Subcutaneous abdominal adipose tissue (tissue), 5 donors: ENCODE measurements around the gene NLGN1.

Source experiments
- H3K27ac ChIP-seq: one replicate; pipeline ENCODE4 v1.7.0; 2013; ENCODE audit warnings: low read depth, mild to moderate bottlenecking, inconsistent platforms, low read length, moderate library complexity
- H3K27me3 ChIP-seq, 5 donors: one replicate each; pipeline ENCODE4 v1.7.0; 2013; ENCODE audit warnings: low read length in 5 of 5, inconsistent platforms in 1 of 5; ENCODE audit not compliant: control insufficient read depth in 5 of 5, insufficient read depth in 4 of 5
- H3K36me3 ChIP-seq, 5 donors: one replicate each; pipeline ENCODE4 v1.7.0; 2013; ENCODE audit warnings: low read length in 5 of 5; ENCODE audit not compliant: control insufficient read depth in 5 of 5, insufficient read depth in 5 of 5
- H3K4me1 ChIP-seq, 5 donors: one replicate each; pipeline ENCODE4 v1.7.0; 2013; ENCODE audit warnings: low read length in 5 of 5, mild to moderate bottlenecking in 3 of 5, moderate library complexity in 1 of 5; ENCODE audit not compliant: control insufficient read depth in 5 of 5, insufficient read depth in 5 of 5
- H3K4me3 ChIP-seq, 5 donors: one replicate each; pipeline ENCODE4 v1.7.0; 2013; ENCODE audit warnings: low read length in 5 of 5, low read depth in 1 of 5
- H3K9ac ChIP-seq, 5 donors: one replicate each; pipeline ENCODE4 v1.7.0; 2013; ENCODE audit warnings: low read length in 5 of 5, mild to moderate bottlenecking in 4 of 5, moderate library complexity in 3 of 5
- H3K9me3 ChIP-seq, 5 donors: one replicate each; pipeline ENCODE4 v1.7.0; 2013; ENCODE audit warnings: low read length in 5 of 5; ENCODE audit not compliant: control insufficient read depth in 5 of 5
- donor health status: healthy.
- donor health status: healthy.
- donor health status: healthy.
- donor health status: healthy.
- donor health status: healthy.

Gene NLGN1

GRCh38 chr3:174317005-174317404 lies 919.5 kb downstream of the NLGN1 start:
- Histone ChIP-seq H3K9ac (no peak overlapping the region), H3K4me3 (no peak overlapping the region), H3K9me3 (peaks cover 0 to 14% (median 2%) of the 10 kb centered on the region in 5 donors), H3K36me3 (no peaks in the 10 kb centered on the region), H3K27me3 (no peaks in the 10 kb centered on the region), H3K4me1 (no peaks in the 10 kb centered on the region), H3K27ac (no peak overlapping the region)

- Histone ChIP-seq H3K36me3 (no peaks in the 10 kb centered on the region), H3K27me3 (no peaks in the 10 kb centered on the region), H3K4me1 (no peaks in the 10 kb centered on the region), H3K9me3 (peaks cover 0 to 14% (median 2%) of the 10 kb centered on the region in 5 donors), H3K9ac (no peak overlapping the region), H3K4me3 (no peak overlapping the region), H3K27ac (no peak overlapping the region)
These were observed 920.6 kb downstream of the NLGN1 start for GRCh38 chr3:174318181-174318580.

GRCh38 chr3:174321548-174321947 lies 924.0 kb downstream of the NLGN1 start:
- Histone ChIP-seq H3K4me1 (no peaks in the 10 kb centered on the region), H3K4me3 (no peak overlapping the region), H3K9me3 (peaks cover 0 to 14% (median 2%) of the 10 kb centered on the region in 5 donors), H3K27ac (no peak overlapping the region), H3K9ac (no peak overlapping the region), H3K27me3 (no peaks in the 10 kb centered on the region), H3K36me3 (no peaks in the 10 kb centered on the region)

- peaks cover 0 to 14% (median 2%) of the 10 kb centered on the region in 5 donors for H3K9me3 ChIP-seq
- H3K9ac ChIP-seq, result no peak overlapping the region
- H3K27ac ChIP-seq, result no peak overlapping the region
- H3K4me1 ChIP-seq, result no peaks in the 10 kb centered on the region
- H3K36me3 ChIP-seq, result no peaks in the 10 kb centered on the region
- H3K27me3 ChIP-seq, result no peaks in the 10 kb centered on the region
- no peak overlapping the region for H3K4me3 ChIP-seq
These were observed 925.2 kb downstream of the NLGN1 start for GRCh38 chr3:174322789-174323188.

GRCh38 chr3:174325171-174325570 lies 927.6 kb downstream of the NLGN1 start:
- no peaks in the 10 kb centered on the region for H3K4me1 ChIP-seq
- peaks cover 0 to 13% (median 0%) of the 10 kb centered on the region in 5 donors for H3K9me3 ChIP-seq
- no peak overlapping the region for H3K9ac ChIP-seq
- H3K27me3 ChIP-seq, result no peaks in the 10 kb centered on the region
- no peaks in the 10 kb centered on the region for H3K36me3 ChIP-seq
- H3K27ac ChIP-seq, result no peak overlapping the region
- H3K4me3 ChIP-seq, result no peak overlapping the region

GRCh38 chr3:174325834-174326700 lies 928.5 kb downstream of the NLGN1 start:
- Histone ChIP-seq H3K9me3 (peaks cover 0 to 8% (median 0%) of the 10 kb centered on the region in 5 donors), H3K36me3 (no peaks in the 10 kb centered on the region), H3K27me3 (no peaks in the 10 kb centered on the region), H3K27ac (no peak overlapping the region), H3K4me3 (no peak overlapping the region), H3K9ac (no peak overlapping the region), H3K4me1 (peaks cover 0 to 2% (median 0%) of the 10 kb centered on the region in 5 donors)

GRCh38 chr3:174329321-174329720 lies 931.8 kb downstream of the NLGN1 start:
- H3K4me1 ChIP-seq, result peaks cover 0 to 2% (median 0%) of the 10 kb centered on the region in 5 donors
- H3K27ac ChIP-seq, result no peak overlapping the region
- no peaks in the 10 kb centered on the region for H3K27me3 ChIP-seq
- no peak overlapping the region for H3K4me3 ChIP-seq
- H3K36me3 ChIP-seq, result no peaks in the 10 kb centered on the region
- H3K9me3 ChIP-seq, result no peaks in the 10 kb centered on the region
- H3K9ac ChIP-seq, result no peak overlapping the region

GRCh38 chr3:174330303-174330702 lies 932.8 kb downstream of the NLGN1 start:
- no peak overlapping the region for H3K4me3 ChIP-seq
- H3K9me3 ChIP-seq, result no peaks in the 10 kb centered on the region
- H3K4me1 ChIP-seq, result peaks cover 0 to 2% (median 0%) of the 10 kb centered on the region in 5 donors
- H3K27me3 ChIP-seq, result no peaks in the 10 kb centered on the region
- no peak overlapping the region for H3K27ac ChIP-seq
- no peak overlapping the region for H3K9ac ChIP-seq
- no peaks in the 10 kb centered on the region for H3K36me3 ChIP-seq

- H3K4me3 ChIP-seq, result no peak overlapping the region
- H3K9me3 ChIP-seq, result no peaks in the 10 kb centered on the region
- H3K9ac ChIP-seq, result no peak overlapping the region
- no peak overlapping the region for H3K27ac ChIP-seq
- no peaks in the 10 kb centered on the region for H3K27me3 ChIP-seq
- no peaks in the 10 kb centered on the region for H3K36me3 ChIP-seq
- H3K4me1 ChIP-seq, result peaks cover 0 to 2% (median 0%) of the 10 kb centered on the region in 5 donors
These were observed 933.7 kb downstream of the NLGN1 start for GRCh38 chr3:174331095-174331800.

GRCh38 chr3:174332391-174332790 lies 934.8 kb downstream of the NLGN1 start:
- H3K4me3 ChIP-seq, result no peak overlapping the region
- no peaks in the 10 kb centered on the region for H3K27me3 ChIP-seq
- H3K9me3 ChIP-seq, result no peaks in the 10 kb centered on the region
- peaks cover 0 to 2% (median 0%) of the 10 kb centered on the region in 5 donors for H3K4me1 ChIP-seq
- no peak overlapping the region for H3K27ac ChIP-seq
- no peak overlapping the region for H3K9ac ChIP-seq
- no peaks in the 10 kb centered on the region for H3K36me3 ChIP-seq
